HG03135 (cell line): ENCODE results near the gene ALOX15B.
"Not testable (repeated sequence)": the region's sequence is repeated elsewhere in the genome, so short reads cannot be mapped to it uniquely, and the experiment has no call there.

Experiments used
- ATAC-seq: cut with Tn5 transposase; IDR thresholded peaks from one replicate; pipeline ENCODE4 v1.9.1; 2021; ENCODE audit warnings: mild to moderate bottlenecking, moderate library complexity; ENCODE audit not compliant: unreplicated experiment

The ALOX15B gene

DNA sequence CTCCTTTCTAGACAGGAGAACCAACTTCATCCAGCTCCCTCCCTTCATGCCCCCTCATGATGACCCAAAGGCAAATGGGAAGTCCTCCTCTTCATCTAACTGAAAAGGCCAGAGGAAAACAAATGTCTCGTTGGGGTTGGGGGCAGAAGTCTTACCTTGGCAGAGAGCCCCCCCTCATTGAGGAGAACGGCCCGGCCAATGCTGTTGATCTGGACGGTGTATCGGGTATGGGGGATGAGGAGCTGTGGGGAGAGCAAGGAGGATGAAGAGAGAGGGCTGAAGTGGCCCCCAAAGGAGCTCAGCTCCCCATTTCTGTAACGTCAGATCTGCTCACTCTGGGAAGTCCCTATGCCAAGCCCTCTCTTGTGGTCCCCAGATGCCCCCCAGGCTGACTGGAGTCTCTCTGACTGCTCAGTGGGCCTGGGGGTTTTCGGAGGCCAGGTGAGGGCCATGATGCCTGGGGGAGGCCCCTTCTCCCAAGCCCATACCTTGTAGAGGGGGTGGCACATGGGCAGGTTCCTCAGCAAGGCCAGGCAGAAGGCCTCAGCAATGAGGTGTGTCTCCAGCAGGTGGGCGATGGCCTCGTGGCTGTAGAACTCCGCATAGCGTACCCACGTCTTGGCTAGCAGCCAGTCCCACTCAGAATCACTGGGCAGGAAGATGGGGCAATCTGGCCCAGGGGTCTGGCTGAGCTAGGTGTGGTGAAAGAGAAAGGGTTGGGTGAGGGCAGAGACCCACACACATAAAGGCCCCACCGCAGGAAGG lies 37.8 kb downstream of the ALOX15B start:
- no peak for ATAC-seq

DNA sequence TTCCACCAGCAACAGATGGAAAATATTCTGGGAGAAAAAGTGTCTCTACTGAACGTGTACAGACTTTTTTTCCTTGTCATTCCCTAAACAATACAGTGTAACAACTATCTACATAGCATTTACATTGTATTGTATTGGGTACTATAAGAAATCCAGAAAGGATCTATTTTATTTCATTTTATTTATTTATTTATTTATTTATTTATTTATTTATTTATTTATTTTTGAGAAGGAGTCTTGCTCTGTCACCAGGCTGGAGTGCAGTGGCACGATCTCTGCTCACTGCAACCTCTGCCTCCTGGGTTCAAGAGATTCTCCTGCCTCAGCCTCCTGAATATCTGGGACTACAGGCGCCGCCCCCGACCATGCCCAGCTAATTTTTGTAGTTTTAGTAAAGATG lies 39.1 kb downstream of the ALOX15B start:
- ATAC-seq: not testable (repeated sequence)

DNA sequence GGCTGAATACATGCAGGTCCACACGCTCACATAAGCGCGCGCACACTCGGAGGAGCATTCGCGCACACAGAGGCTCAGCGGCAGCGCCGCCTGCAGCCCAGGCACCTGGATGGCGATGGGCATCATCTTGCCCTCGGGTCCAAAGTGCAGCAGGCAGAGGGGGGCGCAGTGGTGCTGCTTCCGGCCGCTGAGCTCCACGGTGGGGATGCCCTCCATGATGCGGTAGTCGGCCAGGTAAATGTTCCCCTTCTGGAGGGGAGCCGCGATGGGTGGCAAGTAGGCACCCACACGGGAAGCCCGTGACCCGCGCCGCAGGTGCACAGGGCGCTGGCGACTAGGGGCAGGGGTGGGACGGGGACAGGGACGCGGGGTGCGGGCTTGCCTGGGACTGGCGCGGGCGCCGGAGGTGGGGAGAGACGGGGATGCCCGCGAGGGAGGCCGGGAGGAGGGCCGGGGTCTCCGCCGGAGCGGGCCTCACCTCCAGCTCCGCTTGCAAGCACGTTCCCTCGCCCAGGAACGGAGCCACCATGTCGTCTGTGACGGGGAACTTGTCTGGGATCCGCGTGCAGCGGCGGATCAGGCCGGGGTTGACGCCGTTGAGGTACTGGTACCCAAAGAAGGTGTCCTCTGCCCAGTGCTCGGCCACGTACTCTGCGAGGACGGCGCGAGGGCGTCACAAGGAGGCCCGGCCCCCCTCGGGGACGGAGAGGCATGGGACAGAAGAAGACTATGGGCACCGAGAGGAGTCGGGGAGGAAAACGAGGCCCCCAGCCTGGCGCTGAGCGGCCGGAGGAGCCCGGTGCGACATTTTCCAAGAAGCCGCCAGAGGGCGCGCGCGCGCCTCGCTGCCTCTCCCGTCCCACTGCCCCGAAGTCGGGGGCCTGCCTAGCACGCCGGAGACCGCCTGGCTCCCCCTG lies 40.7 kb downstream of the ALOX15B start:
- peak; percentile 61 for ATAC-seq

DNA sequence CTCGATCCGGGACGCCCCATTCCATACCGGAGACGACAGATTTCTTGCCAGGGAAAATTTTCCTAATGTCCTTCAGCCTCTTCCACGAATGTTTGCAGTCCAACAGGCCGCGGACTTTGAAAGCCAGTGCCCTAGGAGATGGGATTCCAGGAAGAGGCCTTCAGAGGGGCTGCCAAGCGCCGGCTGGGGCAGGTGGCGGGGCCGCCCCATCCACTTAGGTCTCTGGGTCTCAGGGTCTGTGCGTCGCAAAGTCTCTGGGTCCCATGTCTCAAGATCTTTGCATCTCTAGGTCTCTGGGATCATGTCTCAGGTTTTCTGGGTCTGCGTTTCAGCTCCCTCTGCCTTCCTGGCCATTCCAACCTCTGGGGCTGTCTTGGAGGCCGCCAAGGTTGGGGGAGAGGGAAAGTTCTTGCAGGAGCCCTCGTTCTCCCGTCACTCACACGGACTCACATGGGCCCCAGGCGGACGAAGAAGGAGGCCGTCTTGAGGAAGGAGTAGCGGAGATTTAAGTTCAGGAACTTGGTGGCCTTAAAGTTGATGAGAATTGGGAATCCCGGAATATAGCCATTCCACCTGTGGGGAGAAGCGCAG lies 41.4 kb downstream of the ALOX15B start:
- ATAC-seq: no peak

DNA sequence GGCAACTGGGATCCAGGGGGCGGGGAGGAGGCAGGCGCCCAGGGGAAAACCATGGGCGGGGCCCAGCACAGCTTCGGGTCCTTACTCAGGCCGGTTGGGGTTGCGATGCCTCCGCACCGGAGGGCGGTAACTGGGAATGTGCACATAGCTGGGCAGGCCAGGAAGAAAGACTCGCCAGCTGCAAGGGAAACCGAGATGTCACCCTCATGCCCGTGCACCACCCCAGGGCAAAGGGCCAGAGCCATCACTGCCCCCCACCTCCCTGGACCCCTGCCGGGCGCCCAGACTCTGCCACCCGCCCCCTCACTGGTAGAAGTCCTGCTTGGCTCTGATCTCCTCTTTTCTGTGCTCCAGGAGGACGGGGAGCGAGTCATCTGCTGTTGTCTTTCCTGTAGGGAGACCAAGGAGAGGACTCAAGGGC lies 42.0 kb downstream of the ALOX15B start:
- no peak for ATAC-seq

DNA sequence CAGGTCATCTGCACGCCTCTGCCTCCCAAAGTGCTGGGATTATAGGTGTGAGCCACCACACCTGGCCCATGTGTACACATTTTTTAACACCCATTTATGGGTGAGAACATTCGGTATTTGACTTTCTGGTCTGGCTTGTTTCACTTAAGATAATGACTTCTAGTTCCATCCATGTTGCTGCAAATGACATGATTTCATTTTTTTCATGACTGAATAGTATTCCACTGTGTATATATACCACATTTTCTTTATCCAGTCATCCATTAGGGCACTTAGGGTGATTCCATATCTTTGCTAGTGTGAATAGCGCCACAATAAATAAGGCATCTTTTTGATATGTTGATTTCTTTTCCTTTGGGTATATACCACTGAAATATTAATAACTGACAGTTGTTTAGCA lies 43.0 kb downstream of the ALOX15B start:
- no peak for ATAC-seq

DNA sequence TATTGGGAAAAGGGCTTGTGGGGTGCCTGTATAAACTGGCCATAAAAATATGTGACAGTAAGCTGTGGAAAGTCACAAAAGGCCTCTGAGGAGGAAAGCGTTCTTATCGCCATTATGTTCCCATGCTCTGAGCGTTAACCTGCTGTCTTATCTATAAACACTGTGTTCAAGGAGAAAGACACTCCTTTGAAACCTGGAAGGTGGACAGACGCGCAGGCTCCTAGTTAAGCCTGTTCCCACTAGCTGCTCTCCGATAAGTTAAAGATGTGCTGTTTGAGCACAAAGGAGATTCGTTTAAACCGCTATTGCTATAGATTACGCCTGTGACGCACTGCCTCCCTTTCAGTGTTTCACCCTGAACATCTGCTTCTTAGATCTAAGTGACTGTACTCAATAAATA lies 43.4 kb downstream of the ALOX15B start:
- no peak for ATAC-seq

DNA sequence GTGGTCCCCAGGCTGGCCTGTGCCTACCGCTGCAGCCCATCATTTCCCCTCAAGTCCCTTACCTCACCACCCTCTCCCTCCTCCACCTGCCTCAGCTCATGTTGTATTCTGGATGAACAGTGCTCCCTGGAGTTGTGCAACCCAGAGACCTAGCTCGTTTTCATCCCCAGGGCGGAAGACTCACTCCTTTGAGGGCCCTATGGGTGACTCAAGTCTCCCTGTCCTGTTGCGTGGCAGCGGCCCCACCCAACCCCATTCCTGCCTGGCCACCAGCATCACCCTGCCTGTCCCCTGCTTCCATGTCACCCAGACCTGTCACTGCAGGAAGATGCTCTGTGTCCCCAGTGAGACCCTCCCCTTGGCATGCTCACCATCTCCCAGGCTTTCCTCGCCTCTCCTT lies 45.4 kb downstream of the ALOX15B start:
- no peak for ATAC-seq

DNA sequence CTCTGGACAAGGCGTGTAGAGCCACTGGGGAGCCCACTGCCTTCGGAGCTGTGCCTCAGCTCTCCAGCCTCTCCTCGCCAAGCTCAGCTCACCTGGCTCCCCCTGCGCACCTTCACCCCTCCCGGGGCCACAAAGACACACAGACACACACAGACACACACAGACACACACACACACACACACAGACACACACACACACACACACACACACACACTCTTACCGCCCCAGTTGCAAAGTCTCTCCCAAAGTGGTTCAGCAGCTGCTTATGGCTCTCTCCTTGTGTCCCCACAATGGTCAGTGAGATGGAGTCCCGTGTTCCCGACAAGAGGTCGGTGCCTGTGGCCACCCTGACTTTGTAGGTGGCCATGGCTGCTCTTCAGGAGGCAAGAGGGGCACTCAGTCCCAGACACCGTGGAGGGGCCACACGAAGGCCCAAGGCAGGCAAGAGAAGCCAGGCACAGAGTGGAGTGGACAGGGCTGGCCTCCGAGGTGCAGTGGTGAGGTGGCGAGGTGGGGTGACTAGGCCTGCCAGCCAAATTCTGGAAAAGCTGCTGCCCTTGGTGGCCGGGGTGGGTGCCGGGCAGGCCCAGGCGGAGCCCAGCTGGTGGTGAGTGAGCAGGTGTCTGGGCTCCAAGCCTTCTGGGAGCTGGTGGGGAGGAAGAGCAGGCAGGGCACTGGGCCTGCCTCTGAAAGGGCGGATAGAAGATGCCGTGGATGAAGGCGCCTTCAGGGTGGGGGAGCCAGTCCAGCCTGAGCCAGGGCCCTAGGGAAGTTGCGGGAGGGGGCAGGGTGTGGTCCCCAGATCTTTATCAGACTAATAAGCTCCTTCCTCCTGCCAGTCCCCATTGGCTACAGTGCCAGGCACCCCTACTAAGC lies 48.5 kb downstream of the ALOX15B start, which contains the start of gene ALOX12B:
TSS of gene ALOX12B (minus strand) at position 642 of the 877 bp plus-strand sequence. CDS start at position 368, 274 bp downstream.
- no peak for ATAC-seq

DNA sequence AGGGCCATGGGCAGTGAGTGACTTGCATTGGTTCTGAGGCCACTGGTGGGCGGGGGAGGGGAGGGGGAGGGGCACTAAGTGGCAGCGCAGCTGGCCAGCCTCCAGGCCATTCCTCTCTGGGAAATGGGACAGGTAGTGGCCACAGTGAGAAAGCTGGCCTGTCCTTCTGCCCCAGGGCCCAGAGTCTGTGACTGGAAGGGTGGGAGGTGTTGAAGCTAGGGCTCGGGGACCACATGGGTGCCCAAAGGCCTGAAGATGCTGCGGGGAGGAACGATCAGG lies 49.0 kb downstream of the ALOX15B start:
- no peak for ATAC-seq

DNA sequence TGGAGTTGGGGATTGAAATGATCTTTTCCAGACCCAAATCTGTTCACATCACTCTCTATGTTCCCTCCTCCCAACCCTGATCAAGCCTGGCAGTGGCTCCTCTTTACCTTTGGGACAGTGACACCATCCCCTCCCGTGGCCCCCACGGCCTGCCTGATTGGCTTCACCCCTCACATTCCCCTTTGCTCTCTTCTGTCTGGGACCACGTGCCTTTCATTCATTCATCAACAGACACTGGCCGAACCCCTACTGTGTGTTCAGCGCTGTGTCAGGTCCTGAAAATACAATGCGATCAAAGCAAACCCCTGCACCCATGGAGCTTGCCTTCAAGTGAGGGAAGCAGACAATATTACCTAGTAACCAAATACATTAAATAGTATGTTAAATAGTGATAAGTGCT lies 50.9 kb downstream of the ALOX15B start:
- ATAC-seq: no peak

DNA sequence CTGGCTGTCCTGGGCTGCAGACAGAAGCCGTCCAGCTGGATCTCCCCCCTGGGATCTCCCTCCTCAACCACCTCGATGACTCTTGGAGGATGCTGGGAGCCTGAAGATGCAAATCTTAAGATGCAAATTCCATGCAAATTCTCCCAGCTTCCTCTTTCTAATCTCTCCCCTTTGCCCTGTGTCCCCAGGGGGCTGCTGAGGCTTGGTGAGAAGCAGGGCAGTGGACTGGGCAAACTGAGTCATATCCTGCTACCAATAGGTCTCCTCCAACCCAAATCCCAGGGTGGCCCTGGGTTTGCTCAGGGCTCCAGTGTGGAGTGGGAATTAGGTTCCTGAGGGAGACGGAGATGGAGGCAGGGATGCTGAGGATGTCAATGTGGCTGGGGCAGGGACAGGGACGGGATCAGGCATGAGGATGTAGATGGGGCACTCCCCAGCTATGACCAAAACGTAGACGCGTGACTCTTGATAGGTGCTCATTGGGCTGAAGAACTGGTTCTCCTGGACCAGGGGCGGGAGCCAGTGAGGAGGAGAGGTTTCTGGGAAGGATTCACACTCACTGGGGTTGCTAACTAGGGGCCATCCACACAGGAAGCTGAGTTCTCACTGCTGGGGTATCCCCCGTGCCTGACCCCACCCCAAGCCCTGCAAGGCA lies 52.3 kb downstream of the ALOX15B start:
- ATAC-seq: peak; percentile 73

DNA sequence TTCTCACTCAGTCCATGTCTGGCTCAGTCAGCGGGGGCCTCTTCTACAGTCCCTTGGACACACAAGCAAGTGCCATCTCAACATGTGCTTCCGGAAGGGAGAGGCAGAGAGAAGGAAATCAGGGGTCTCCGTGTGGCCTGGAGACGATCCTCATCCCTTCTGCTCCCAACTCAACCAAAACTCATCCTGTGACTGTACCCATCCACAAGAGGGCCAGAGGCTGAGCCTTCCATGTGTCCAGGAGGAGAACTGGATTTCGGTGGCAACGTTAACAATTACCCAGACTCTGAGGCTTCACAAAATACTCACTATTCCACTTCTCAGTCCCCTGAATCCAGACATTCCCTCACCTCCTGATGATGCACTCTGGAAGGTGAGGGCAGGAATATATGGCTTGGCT lies 56.5 kb downstream of the ALOX15B start:
- ATAC-seq: no peak

DNA sequence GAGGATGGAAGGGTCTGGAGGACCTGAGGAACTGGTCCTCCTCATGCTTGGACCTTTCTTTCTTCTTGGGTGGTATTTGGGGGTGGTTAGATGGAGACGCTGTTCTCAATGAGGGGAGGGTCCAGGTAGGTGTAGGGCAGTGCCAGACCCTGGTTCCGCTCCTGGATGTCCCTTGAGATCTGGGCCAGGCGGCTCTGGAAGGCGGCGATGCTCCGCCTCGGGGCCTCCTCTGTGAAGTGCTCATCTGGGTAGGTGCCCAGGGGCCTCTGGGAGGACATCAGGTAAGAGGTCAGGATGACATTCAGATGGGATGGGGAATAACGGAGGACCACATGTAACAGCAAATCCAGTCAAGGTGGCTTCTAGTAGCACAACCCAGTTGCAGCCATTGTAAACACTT lies 57.7 kb downstream of the ALOX15B start:
- ATAC-seq: no peak
